ENCODE measurements around the gene CEP85L. TPM values are rescaled to one million over a fixed set of nuclear protein-coding genes. Genes with fewer than 3 reads are reported as not detected.

Gene CEP85L
- polyA plus RNA-seq, 1 of the 3 experiments (the other 2 are of a cell fraction): 1.1 TPM

- Histone ChIP-seq H3K36me3 (replicated peaks in 1 of 2; ENCODE audit: control insufficient read depth in 1 of 2, insufficient read depth in 2 of 2, low read length in 1 of 2) (peaks cover 0 to 5% of the 10 kb centered on the region in 2 experiments), H3K79me2 (ENCODE audit: insufficient read depth) (no peaks in the 10 kb centered on the region), H3K9me2 (no peaks in the 10 kb centered on the region; the same call in 1 of the 2 replicates), H3K4me3 (ENCODE audit: low read depth in 2 of 2, low read length in 1 of 2) (no peak overlapping the region), H3K9ac (no peak overlapping the region), H3K9me3 (no peaks in the 10 kb centered on the region), H3K27ac (ENCODE audit: low read depth in 2 of 2, low read length in 1 of 2) (no peak overlapping the region), H3F3A (replicated peaks; ENCODE audit: insufficient read depth) (no peaks in the 10 kb centered on the region), H3K4me2 (no peak overlapping the region), H2AFZ (ENCODE audit: low read depth) (no peak overlapping the region), H4K20me1 (ENCODE audit: insufficient read depth) (no peaks in the 10 kb centered on the region), H3K27me3 (ENCODE audit: insufficient read depth) (no peaks in the 10 kb centered on the region), H3K4me1 (ENCODE audit: control insufficient read depth in 1 of 2, insufficient read depth in 2 of 2, low read depth in 1 of 2, low read length in 1 of 2) (no peaks in the 10 kb centered on the region)
- CTCF ChIA-PET: no interaction called here
- WGBS (ENCODE audit: low lambda C conversion rate): 94% methylated on average over 3 of the region's 3 CpGs
- POLR2A ChIA-PET: no interaction called here
- TF ChIP-seq PBX3 (IDR thresholded peaks at IDR 0.05) (no peak), MAX (IDR thresholded peaks at IDR 0.05; ENCODE audit: low read depth) (no peak), CHD2 (IDR thresholded peaks at IDR 0.05; ENCODE audit: low read length, partially characterized antibody) (no peak), IRF3 (IDR thresholded peaks at IDR 0.05; ENCODE audit: low read depth, low read length) (no peak), TAF1 (IDR thresholded peaks at IDR 0.05; ENCODE audit: borderline replicate concordance, low read depth, low read length) (no peak), CTCF (IDR thresholded peaks at IDR 0.05) (no peak), EZH2phosphoT487 (IDR thresholded peaks at IDR 0.05; ENCODE audit: borderline replicate concordance, low read depth) (no peak), POLR2AphosphoS5 (IDR thresholded peaks at IDR 0.05; ENCODE audit: low read depth, low read length) (no peak), RAD21 (IDR thresholded peaks at IDR 0.05; ENCODE audit: low read length) (no peak), TCF12 (IDR thresholded peaks at IDR 0.05) (no peak), YY1 (IDR thresholded peaks at IDR 0.05; ENCODE audit: low read depth) (no peak)
- no peak for DNase-seq
Observed at GRCh38 chr6:118514689-118515088, 136.7 kb downstream of the CEP85L start.

- Histone ChIP-seq H3K79me2 (ENCODE audit: insufficient read depth) (no peaks in the 10 kb centered on the region), H3K4me3 (ENCODE audit: low read depth in 2 of 2, low read length in 1 of 2) (no peak overlapping the region), H3F3A (replicated peaks; ENCODE audit: insufficient read depth) (no peaks in the 10 kb centered on the region), H3K27me3 (ENCODE audit: insufficient read depth) (no peaks in the 10 kb centered on the region), H3K9me2 (no peaks in the 10 kb centered on the region; the same call in 1 of the 2 replicates), H3K4me1 (ENCODE audit: control insufficient read depth in 1 of 2, insufficient read depth in 2 of 2, low read depth in 1 of 2, low read length in 1 of 2) (no peaks in the 10 kb centered on the region), H3K9ac (no peak overlapping the region), H3K4me2 (no peak overlapping the region), H3K27ac (ENCODE audit: low read depth in 2 of 2, low read length in 1 of 2) (no peak overlapping the region), H3K9me3 (no peaks in the 10 kb centered on the region), H3K36me3 (replicated peaks in 1 of 2; ENCODE audit: control insufficient read depth in 1 of 2, insufficient read depth in 2 of 2, low read length in 1 of 2) (no peaks in the 10 kb centered on the region), H2AFZ (ENCODE audit: low read depth) (no peak overlapping the region), H4K20me1 (ENCODE audit: insufficient read depth) (no peaks in the 10 kb centered on the region; the same call in 1 of the 2 replicates)
- no peak for DNase-seq
- CTCF ChIA-PET: interaction anchor here (1.1 to 3.6 kb wide), 3 partner anchors 18 to 228 kb away, joined by 3 to 29 read pairs (median 4); no protein-coding TSS in a partner anchor
- POLR2A ChIA-PET: no interaction called here
- TF ChIP-seq RFX5 (IDR thresholded peaks at IDR 0.05; ENCODE audit: low read length) (no peak), POLR2AphosphoS5 (IDR thresholded peaks at IDR 0.05; ENCODE audit: low read depth, low read length) (no peak), FOXM1 (IDR thresholded peaks at IDR 0.05; ENCODE audit: low read depth) (no peak), SIN3A (IDR thresholded peaks at IDR 0.05; ENCODE audit: borderline replicate concordance, low read depth, low read length) (no peak), IRF3 (IDR thresholded peaks at IDR 0.05; ENCODE audit: low read depth, low read length) (no peak), EP300 (IDR thresholded peaks at IDR 0.05; ENCODE audit: borderline replicate concordance in 1 of 2, low read depth in 1 of 2, low read length in 1 of 2) (no peak), TEAD4 (IDR thresholded peaks at IDR 0.05; ENCODE audit: borderline replicate concordance, insufficient read depth) (no peak), RXRA (IDR thresholded peaks at IDR 0.05; ENCODE audit: borderline replicate concordance, low read depth) (no peak), SMC3 (IDR thresholded peaks at IDR 0.05; ENCODE audit: low read depth, low read length) (no peak)
- WGBS (ENCODE audit: low lambda C conversion rate): 95% methylated on average over 4 of the region's 4 CpGs
Observed at GRCh38 chr6:118511930-118512715, 139.3 kb downstream of the CEP85L start.

Measured in SK-N-SH (cell line).